ENCODE measurements around the gene CCDC184. TPM values are rescaled to one million over a fixed set of nuclear protein-coding genes. Genes with fewer than 3 reads are reported as not detected.
A peak's percentile ranks its signal among the peaks of the same experiment; 100 is the strongest.

Gene CCDC184
- total RNA-seq, 1 donor from 2014 or later = 13.3 TPM

DNA sequence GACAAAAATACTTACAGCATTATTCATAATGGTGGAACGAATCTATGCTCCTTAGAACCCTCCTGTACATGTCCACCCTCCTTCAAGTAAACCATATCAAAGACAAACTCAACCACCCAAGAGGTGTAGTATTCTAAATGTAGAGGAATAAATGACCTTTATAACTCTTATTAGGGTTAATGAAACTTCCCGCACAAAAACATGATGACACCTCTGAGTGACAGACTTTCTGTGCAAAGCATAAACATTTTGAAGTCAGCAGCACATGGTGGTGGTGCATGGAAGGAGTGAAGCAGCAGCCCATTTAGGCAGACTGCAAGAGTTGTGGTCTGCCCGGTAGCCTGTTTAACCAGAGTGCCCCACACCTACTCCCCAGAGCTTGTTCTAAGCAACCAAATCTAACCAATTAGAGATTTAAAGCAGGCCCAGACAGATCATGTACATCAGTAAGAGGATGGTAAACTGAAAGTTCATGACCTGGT, 25.5 kb upstream of the CCDC184 start:
- H3K27me3 Mint-ChIP-seq (ENCODE audit: unreplicated experiment) = peaks cover 2% of the 10 kb centered on the region
- peak overlapping the region; percentile 95 for H3K4me3 Mint-ChIP-seq (ENCODE audit: unreplicated experiment)
- H3K9me3 Mint-ChIP-seq (ENCODE audit: unreplicated experiment) = no peaks in the 10 kb centered on the region
- H3K27ac Mint-ChIP-seq (ENCODE audit: unreplicated experiment) = peak overlapping the region; percentile 46
- H3K36me3 Mint-ChIP-seq (ENCODE audit: low read depth, unreplicated experiment) = peaks cover 4% of the 10 kb centered on the region
- H3K4me1 Mint-ChIP-seq (ENCODE audit: unreplicated experiment) = no peaks in the 10 kb centered on the region
- TF ChIP-seq, protein P1, sequence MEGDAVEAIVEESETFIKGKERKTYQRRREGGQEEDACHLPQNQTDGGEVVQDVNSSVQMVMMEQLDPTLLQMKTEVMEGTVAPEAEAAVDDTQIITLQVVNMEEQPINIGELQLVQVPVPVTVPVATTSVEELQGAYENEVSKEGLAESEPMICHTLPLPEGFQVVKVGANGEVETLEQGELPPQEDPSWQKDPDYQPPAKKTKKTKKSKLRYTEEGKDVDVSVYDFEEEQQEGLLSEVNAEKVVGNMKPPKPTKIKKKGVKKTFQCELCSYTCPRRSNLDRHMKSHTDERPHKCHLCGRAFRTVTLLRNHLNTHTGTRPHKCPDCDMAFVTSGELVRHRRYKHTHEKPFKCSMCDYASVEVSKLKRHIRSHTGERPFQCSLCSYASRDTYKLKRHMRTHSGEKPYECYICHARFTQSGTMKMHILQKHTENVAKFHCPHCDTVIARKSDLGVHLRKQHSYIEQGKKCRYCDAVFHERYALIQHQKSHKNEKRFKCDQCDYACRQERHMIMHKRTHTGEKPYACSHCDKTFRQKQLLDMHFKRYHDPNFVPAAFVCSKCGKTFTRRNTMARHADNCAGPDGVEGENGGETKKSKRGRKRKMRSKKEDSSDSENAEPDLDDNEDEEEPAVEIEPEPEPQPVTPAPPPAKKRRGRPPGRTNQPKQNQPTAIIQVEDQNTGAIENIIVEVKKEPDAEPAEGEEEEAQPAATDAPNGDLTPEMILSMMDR (IDR thresholded peaks at IDR 0.05; ENCODE audit: unreplicated experiment) = no peak
- DNase-seq (ENCODE audit: low spot score) = no peak

DNA sequence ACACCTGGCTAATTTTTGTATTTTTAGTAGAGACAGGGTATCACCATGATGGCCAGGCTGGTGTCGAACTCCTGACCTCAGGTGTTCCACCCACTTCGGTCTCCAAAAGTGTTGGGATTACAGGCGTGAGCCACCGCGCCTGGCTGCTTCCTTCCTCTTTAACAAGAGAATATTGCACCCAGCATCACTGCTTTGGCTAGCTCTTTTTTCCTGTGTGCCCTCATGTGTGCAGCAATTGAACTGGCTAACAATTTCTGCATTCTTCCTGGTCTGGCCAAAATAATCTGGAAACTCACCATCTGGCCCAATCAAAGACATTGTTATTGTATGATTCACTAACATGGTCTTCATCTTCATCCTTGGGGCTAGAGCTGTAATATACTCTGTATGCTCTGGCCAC, 23.4 kb upstream of the CCDC184 start:
- no peak overlapping the region for H3K4me3 Mint-ChIP-seq (ENCODE audit: unreplicated experiment)
- H3K27ac Mint-ChIP-seq (ENCODE audit: unreplicated experiment) = no peak overlapping the region
- TF ChIP-seq, protein P1 (IDR thresholded peaks at IDR 0.05; ENCODE audit: unreplicated experiment) = no peak
- no peak for DNase-seq (ENCODE audit: low spot score)
- no peaks in the 10 kb centered on the region for H3K36me3 Mint-ChIP-seq (ENCODE audit: low read depth, unreplicated experiment)
- H3K27me3 Mint-ChIP-seq (ENCODE audit: unreplicated experiment) = peaks cover 2% of the 10 kb centered on the region
- H3K9me3 Mint-ChIP-seq (ENCODE audit: unreplicated experiment) = no peaks in the 10 kb centered on the region
- H3K4me1 Mint-ChIP-seq (ENCODE audit: unreplicated experiment) = no peaks in the 10 kb centered on the region

DNA sequence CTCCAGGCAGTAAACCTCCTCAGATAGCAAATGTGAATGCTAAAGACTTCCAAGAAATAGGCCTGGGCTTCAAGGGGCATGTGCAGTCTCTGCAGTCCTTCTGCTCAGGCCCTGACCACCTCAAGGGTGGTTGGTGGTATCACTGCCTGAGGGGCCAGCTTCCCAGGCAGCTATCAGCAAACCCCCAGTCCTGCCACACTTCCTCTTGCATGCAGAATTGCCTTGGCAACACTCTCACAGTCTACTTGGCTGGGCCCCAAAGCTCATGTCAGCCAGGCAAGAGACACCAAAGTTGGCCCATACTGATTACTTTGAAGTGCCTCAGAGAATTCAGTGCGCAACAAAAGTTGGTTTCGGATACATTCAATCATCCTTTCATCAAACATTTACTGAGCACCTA, 22.6 kb upstream of the CCDC184 start:
- H3K27ac Mint-ChIP-seq (ENCODE audit: unreplicated experiment) = no peak overlapping the region
- no peaks in the 10 kb centered on the region for H3K36me3 Mint-ChIP-seq (ENCODE audit: low read depth, unreplicated experiment)
- H3K27me3 Mint-ChIP-seq (ENCODE audit: unreplicated experiment) = peaks cover 2% of the 10 kb centered on the region
- no peaks in the 10 kb centered on the region for H3K4me1 Mint-ChIP-seq (ENCODE audit: unreplicated experiment)
- DNase-seq (ENCODE audit: low spot score) = no peak
- TF ChIP-seq, protein P1 (IDR thresholded peaks at IDR 0.05; ENCODE audit: unreplicated experiment) = no peak
- H3K4me3 Mint-ChIP-seq (ENCODE audit: unreplicated experiment) = no peak overlapping the region
- no peaks in the 10 kb centered on the region for H3K9me3 Mint-ChIP-seq (ENCODE audit: unreplicated experiment)

DNA sequence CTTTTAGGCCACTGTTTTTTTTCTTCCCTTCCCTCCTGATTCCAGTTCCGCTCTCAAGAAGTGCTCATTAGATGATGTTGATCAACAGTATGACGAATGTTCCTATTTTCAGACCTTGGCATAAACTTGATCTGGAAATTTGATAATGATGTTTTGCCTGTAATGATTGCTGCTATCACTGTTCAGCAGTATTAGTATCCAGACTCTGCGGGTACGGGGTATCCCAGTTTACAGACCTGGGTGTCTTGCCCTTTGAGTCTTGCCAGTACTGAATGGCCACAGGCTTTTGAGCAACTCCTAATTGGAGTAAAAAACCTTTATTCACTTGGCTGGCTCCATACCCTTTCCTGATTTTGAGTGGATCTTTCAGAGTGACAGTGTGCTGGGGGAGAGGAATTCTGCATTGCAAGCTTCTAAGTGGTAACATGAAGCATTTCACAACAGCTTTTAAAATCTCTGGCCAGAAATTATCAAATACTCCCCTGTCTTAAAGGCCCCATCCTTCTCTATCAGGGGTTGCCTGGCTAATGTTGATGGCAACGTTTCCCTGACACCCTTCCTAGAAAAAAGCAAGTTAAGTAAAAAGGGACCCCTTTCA, 20.2 kb upstream of the CCDC184 start:
- no peak overlapping the region for H3K4me3 Mint-ChIP-seq (ENCODE audit: unreplicated experiment)
- no peaks in the 10 kb centered on the region for H3K4me1 Mint-ChIP-seq (ENCODE audit: unreplicated experiment)
- H3K9me3 Mint-ChIP-seq (ENCODE audit: unreplicated experiment) = no peaks in the 10 kb centered on the region
- no peak for DNase-seq (ENCODE audit: low spot score)
- no peak overlapping the region for H3K27ac Mint-ChIP-seq (ENCODE audit: unreplicated experiment)
- H3K27me3 Mint-ChIP-seq (ENCODE audit: unreplicated experiment) = peaks cover 3% of the 10 kb centered on the region
- H3K36me3 Mint-ChIP-seq (ENCODE audit: low read depth, unreplicated experiment) = no peaks in the 10 kb centered on the region
- TF ChIP-seq, protein P1 (IDR thresholded peaks at IDR 0.05; ENCODE audit: unreplicated experiment) = no peak

DNA sequence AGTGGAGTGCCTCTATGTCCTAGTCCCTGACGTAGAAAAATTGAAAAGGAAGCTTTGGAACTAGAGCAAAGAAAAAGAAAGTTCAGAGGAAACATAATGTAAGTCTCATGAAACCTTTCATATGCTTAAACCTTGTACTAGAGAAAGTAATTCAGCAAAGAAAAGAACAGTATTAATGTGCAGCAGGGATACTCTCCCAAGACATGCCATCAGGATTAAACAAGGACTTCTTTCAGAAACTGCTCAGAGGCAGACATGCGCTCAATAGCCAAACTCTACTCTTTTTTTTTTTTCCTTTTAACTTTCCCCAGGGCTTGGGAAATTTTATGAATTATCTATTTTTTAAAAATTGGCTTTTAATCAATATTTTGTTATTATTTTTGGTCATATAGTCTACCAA, 19.0 kb upstream of the CCDC184 start:
- TF ChIP-seq, protein P1 (IDR thresholded peaks at IDR 0.05; ENCODE audit: unreplicated experiment) = no peak
- no peaks in the 10 kb centered on the region for H3K9me3 Mint-ChIP-seq (ENCODE audit: unreplicated experiment)
- H3K27me3 Mint-ChIP-seq (ENCODE audit: unreplicated experiment) = peaks cover 3% of the 10 kb centered on the region
- no peak overlapping the region for H3K27ac Mint-ChIP-seq (ENCODE audit: unreplicated experiment)
- no peak for DNase-seq (ENCODE audit: low spot score)
- H3K36me3 Mint-ChIP-seq (ENCODE audit: low read depth, unreplicated experiment) = no peaks in the 10 kb centered on the region
- no peaks in the 10 kb centered on the region for H3K4me1 Mint-ChIP-seq (ENCODE audit: unreplicated experiment)
- H3K4me3 Mint-ChIP-seq (ENCODE audit: unreplicated experiment) = no peak overlapping the region
